SK-N-SH (cell line): ENCODE measurements around the gene MT1M. TPM values are rescaled to one million over a fixed set of nuclear protein-coding genes. Genes with fewer than 3 reads are reported as not detected.

Source experiments
- CTCF ChIA-PET: fragments of 300-600, 350-600 bp; formaldehyde crosslinking; extraction: SDS; loops from one replicate; lab custom pipeline; 2021; lab: Yijun Ruan, JAX
- POLR2A ChIA-PET: fragments of 350-600 bp; sonication (Branson Sonifier 250); formaldehyde crosslinking; extraction: SDS; loops from one replicate; lab custom pipeline; 2020; ENCODE audit warnings: antibody characterized with exemption, inconsistent platforms; lab: Yijun Ruan, JAX
- DNase-seq: peaks from one replicate; pipeline ENCODE4 v3.0.0; 2012
- H2AFZ ChIP-seq: fragments of 200-600 bp; sonication (generic); 2 replicates; pipeline ENCODE4 v1.8.1; 2016; ENCODE audit warnings: antibody characterized with exemption, mild to moderate bottlenecking, low read depth
- H3F3A ChIP-seq: fragments of 200-600 bp; sonication (generic); replicated peaks from 2 replicates; pipeline ENCODE3; 2016; ENCODE audit warnings: antibody characterized with exemption, mild to moderate bottlenecking; ENCODE audit not compliant: insufficient read depth
- H3K27ac ChIP-seq, 2 experiments: fragments of 200-500 bp in 1 of 2; fragments of 200-600 bp in 1 of 2; sonication (Bioruptor generic) in 1 of 2; sonication (generic), shearing (Covaris generic) in 1 of 2; 2 replicates each; pipeline versions ENCODE4 v1.5.1 to v1.6.1; 2014 to 2016; ENCODE audit warnings: low read depth in 2 of 2, inconsistent platforms in 1 of 2, low read length in 1 of 2, mild to moderate bottlenecking in 1 of 2, mixed read lengths in 1 of 2
- H3K27me3 ChIP-seq: fragments of 200-600 bp; sonication (generic), shearing (Covaris generic); 2 replicates; pipeline ENCODE4 v1.6.1; 2016; ENCODE audit warnings: mixed run types; ENCODE audit not compliant: insufficient read depth
- H3K36me3 ChIP-seq, 2 experiments: fragments of 200-500 bp in 1 of 2; fragments of 200-600 bp in 1 of 2; sonication (Bioruptor generic) in 1 of 2; sonication (generic) in 1 of 2; replicated peaks in 1 of 2; 2 replicates each; pipeline versions ENCODE3 to v1.5.1; 2014 to 2016; ENCODE audit warnings: low read length in 1 of 2, mild to moderate bottlenecking in 1 of 2; ENCODE audit not compliant: insufficient read depth in 2 of 2, control insufficient read depth in 1 of 2
- H3K4me1 ChIP-seq, 2 experiments: fragments of 200-500 bp in 1 of 2; fragments of 200-600 bp in 1 of 2; sonication (Bioruptor generic) in 1 of 2; sonication (generic), shearing (Covaris generic) in 1 of 2; 2 replicates each; pipeline versions ENCODE4 v1.5.1 to v1.6.1; 2014 to 2016; ENCODE audit warnings: low read depth in 1 of 2, low read length in 1 of 2, mixed run types in 1 of 2; ENCODE audit not compliant: insufficient read depth in 2 of 2, control insufficient read depth in 1 of 2
- H3K4me2 ChIP-seq: fragments of 200-600 bp; sonication (generic), shearing (Covaris generic); 2 replicates; pipeline ENCODE4 v1.6.1; 2017; ENCODE audit warnings: mixed run types
- H3K4me3 ChIP-seq, 2 experiments: fragments of 200-500 bp in 1 of 2; fragments of 200-600 bp in 1 of 2; sonication (Bioruptor generic) in 1 of 2; sonication (generic), shearing (Covaris generic) in 1 of 2; 2 replicates each; pipeline versions ENCODE4 v1.5.1 to v1.8.1; 2014 to 2016; ENCODE audit warnings: low read depth in 2 of 2, inconsistent platforms in 1 of 2, low read length in 1 of 2, mild to moderate bottlenecking in 1 of 2, mixed read lengths in 1 of 2, moderate library complexity in 1 of 2
- H3K79me2 ChIP-seq: fragments of 200-600 bp; sonication (generic); 2 replicates; pipeline ENCODE4 v1.8.1; 2017; ENCODE audit warnings: mild to moderate bottlenecking; ENCODE audit not compliant: insufficient read depth
- H3K9ac ChIP-seq: fragments of 200-600 bp; sonication (generic); 2 replicates; pipeline ENCODE4 v1.6.1; 2017; ENCODE audit warnings: mixed run types
- H3K9me2 ChIP-seq: fragments of 200-600 bp; sonication (generic); 2 replicates; pipeline ENCODE4 v1.6.1; 2017; ENCODE audit warnings: mixed run types
- H3K9me3 ChIP-seq: fragments of 200-600 bp; sonication (generic); 2 replicates; pipeline ENCODE4 v1.6.1; 2017; ENCODE audit warnings: mixed run types, mild to moderate bottlenecking, moderate library complexity
- H4K20me1 ChIP-seq: fragments of 200-600 bp; sonication (generic); 2 replicates; pipeline ENCODE4 v1.6.1; 2017; ENCODE audit warnings: mild to moderate bottlenecking, mixed run types; ENCODE audit not compliant: insufficient read depth
- CHD2 ChIP-seq: fragments of 150-350 bp; IDR thresholded peaks from 2 replicates; pipeline ENCODE4 v1.6.1; 2018; ENCODE audit warnings: low read length; ENCODE audit not compliant: partially characterized antibody
- ELF1 ChIP-seq: IDR thresholded peaks from 2 replicates; pipeline ENCODE4 v1.4.0; 2012
- EP300 ChIP-seq, 2 experiments: IDR thresholded peaks; 2 replicates each; pipeline versions ENCODE4 v1.4.0 to v1.6.1; 2012; ENCODE audit warnings: borderline replicate concordance in 1 of 2, low read depth in 1 of 2, low read length in 1 of 2
- EZH2phosphoT487 ChIP-seq: fragments of 200-600 bp; sonication (generic); IDR thresholded peaks from 2 replicates; pipeline ENCODE4 v1.6.1; 2017; ENCODE audit warnings: low read depth, mixed run types, mild to moderate bottlenecking, antibody characterized with exemption, moderate library complexity, borderline replicate concordance
- FOSL2 ChIP-seq: IDR thresholded peaks from 2 replicates; pipeline ENCODE4 v1.4.0; 2012; ENCODE audit warnings: low read depth, mild to moderate bottlenecking, moderate library complexity, borderline replicate concordance
- FOXJ3 ChIP-seq: sonication (generic); formaldehyde crosslinking; IDR thresholded peaks from 2 replicates; pipeline ENCODE4 v1.5.1; 2020; ENCODE audit warnings: mild to moderate bottlenecking, missing genetic modification reagents
- FOXM1 ChIP-seq: IDR thresholded peaks from 2 replicates; pipeline ENCODE4 v1.4.0; 2012; ENCODE audit warnings: low read depth, mild to moderate bottlenecking
- GABPA ChIP-seq: IDR thresholded peaks from 2 replicates; pipeline ENCODE4 v1.4.0; 2012; ENCODE audit warnings: low read depth, mild to moderate bottlenecking
- GATA2 ChIP-seq: sonication (generic); formaldehyde crosslinking; IDR thresholded peaks from 2 replicates; pipeline ENCODE4 v1.5.0; 2020; ENCODE audit warnings: mild to moderate bottlenecking, missing genetic modification reagents
- IRF3 ChIP-seq: fragments of 150-350 bp; IDR thresholded peaks from 2 replicates; pipeline ENCODE4 v1.6.1; 2016; ENCODE audit warnings: mild to moderate bottlenecking, low read depth, low read length
- JUND ChIP-seq: IDR thresholded peaks from 2 replicates; pipeline ENCODE4 v1.4.0; 2012
- NFIC ChIP-seq: IDR thresholded peaks from 2 replicates; pipeline ENCODE4 v1.4.0; 2012; ENCODE audit warnings: borderline replicate concordance
- NRF1 ChIP-seq: IDR thresholded peaks from 2 replicates; pipeline ENCODE4 v1.6.1; 2012; ENCODE audit warnings: low read depth, mild to moderate bottlenecking, low read length
- PBX3 ChIP-seq: IDR thresholded peaks from 2 replicates; pipeline ENCODE4; 2012
- RAD21 ChIP-seq: IDR thresholded peaks from 2 replicates; pipeline ENCODE4 v1.6.1; 2012; ENCODE audit warnings: mild to moderate bottlenecking, low read length
- RCOR1 ChIP-seq: fragments of 150-350 bp; IDR thresholded peaks from 2 replicates; pipeline ENCODE4 v1.6.1; 2017; ENCODE audit warnings: antibody characterized with exemption, low read length
- RFX5 ChIP-seq: IDR thresholded peaks from 2 replicates; pipeline ENCODE4 v1.6.1; 2012; ENCODE audit warnings: mild to moderate bottlenecking, improper control_type of control experiment, low read length
- RXRA ChIP-seq: IDR thresholded peaks from 2 replicates; pipeline ENCODE4 v1.4.0; 2012; ENCODE audit warnings: low read depth, mild to moderate bottlenecking, borderline replicate concordance
- SMC3 ChIP-seq: IDR thresholded peaks from 2 replicates; pipeline ENCODE4 v1.6.1; 2012; ENCODE audit warnings: low read depth, low read length, improper control_type of control experiment
- TAF1 ChIP-seq: IDR thresholded peaks from 2 replicates; pipeline ENCODE4 v1.6.1; 2012; ENCODE audit warnings: low read depth, mild to moderate bottlenecking, low read length, moderate library complexity, borderline replicate concordance
- TEAD4 ChIP-seq: IDR thresholded peaks from 2 replicates; pipeline ENCODE4 v1.4.0; 2012; ENCODE audit warnings: mild to moderate bottlenecking, borderline replicate concordance; ENCODE audit not compliant: insufficient read depth
- USF1 ChIP-seq: IDR thresholded peaks from 2 replicates; pipeline ENCODE4 v1.4.0; 2012; ENCODE audit warnings: low read depth, borderline replicate concordance
- USF2 ChIP-seq: fragments of 150-350 bp; IDR thresholded peaks from 2 replicates; pipeline ENCODE4 v1.6.1; 2017; ENCODE audit warnings: antibody characterized with exemption, low read length, low read depth, borderline replicate concordance
- WGBS: methylation state at CpG from one replicate; pipeline ENCODE4 v1.1.6; 2017; ENCODE audit warnings: low lambda C conversion rate; 5-methylcytosine and 5-hydroxymethylcytosine counted together
- polyA plus RNA-seq, 3 experiments: library from polyadenylated mRNA; depleted of rRNA; stranded (reverse); fragments of >200 nt; gene quantifications; 2 replicates each; pipeline ENCODE4 v1.2.3, GENCODE V29; 2012

The MT1M gene
- polyA plus RNA-seq, 1 of the 3 experiments (the other 2 are of a cell fraction) = 1.3 TPM

GRCh38 chr16:56606476-56607108 lies 25.9 kb upstream of the MT1M start (continued):
- TF ChIP-seq PBX3 = peak; percentile 55; the same call in 1 of the 2 replicates
- TF ChIP-seq TAF1 = no peak
- no peak for TF ChIP-seq SMC3
- TF ChIP-seq RAD21 = no peak
- no peak for TF ChIP-seq GATA2 (CRISPR knock-in tag)
- TF ChIP-seq FOSL2 = peak; percentile 24; the same call in 1 of the 2 replicates
- no peak for TF ChIP-seq NRF1
- TF ChIP-seq RXRA = no peak
- no peak for TF ChIP-seq FOXJ3 (CRISPR knock-in tag)
- no peak; the same call in none of the 2 replicates for TF ChIP-seq JUND
- TF ChIP-seq RCOR1 = no peak
- peak in 1 of 2 experiments; percentile 17; a peak in 1 of 4 replicates for TF ChIP-seq EP300 (IDR thresholded peaks at IDR 0.05; ENCODE audit: borderline replicate concordance in 1 of 2, low read depth in 1 of 2, low read length in 1 of 2)

GRCh38 chr16:56607109-56607618 lies 25.3 kb upstream of the MT1M start:
- CTCF ChIA-PET = interaction anchor here (1.2 to 8.2 kb wide), 2 partner anchors 44 to 95 kb away, joined by 3 to 138 read pairs; no protein-coding TSS in a partner anchor
- TF ChIP-seq FOXM1 (no peak), CHD2 (no peak), NFIC (peak; percentile 81), RXRA (peak; percentile 48; the same call in 1 of the 2 replicates), PBX3 (peak; percentile 22; the same call in 1 of the 2 replicates), USF1 (no peak), GATA2 (CRISPR knock-in tag) (no peak), RFX5 (no peak), SMC3 (no peak), RAD21 (no peak), USF2 (no peak), FOSL2 (peak; percentile 56; the same call in 1 of the 2 replicates), GABPA (peak; percentile 49), NRF1 (no peak), RCOR1 (no peak), TAF1 (peak; percentile 66; the same call in 1 of the 2 replicates), TEAD4 (peak; percentile 67; the same call in 1 of the 2 replicates), ELF1 (peak; percentile 59; the same call in 1 of the 2 replicates), EP300 (IDR thresholded peaks at IDR 0.05; ENCODE audit: borderline replicate concordance in 1 of 2, low read depth in 1 of 2, low read length in 1 of 2) (peak in 1 of 2 experiments; percentile 67; a peak in 1 of 4 replicates), EZH2phosphoT487 (no peak), IRF3 (no peak)

More at GRCh38 chr16:56607109-56607618, 25.3 kb upstream of the MT1M start:
- no peaks in the 10 kb centered on the region for H3K9me3 ChIP-seq
- H3K79me2 ChIP-seq = peaks cover 30% of the 10 kb centered on the region
- H3K9me2 ChIP-seq = no peaks in the 10 kb centered on the region
- no peaks in the 10 kb centered on the region; the same call in 1 of the 2 replicates for H4K20me1 ChIP-seq
- peaks cover 54% of the 10 kb centered on the region for H3F3A ChIP-seq
- peak overlapping the region; percentile 90 for H3K9ac ChIP-seq
- no peaks in the 10 kb centered on the region for H3K27me3 ChIP-seq
- WGBS = 24% methylated on average over 11 of the region's 14 CpGs
- peaks cover 35 to 46% of the 10 kb centered on the region in 2 experiments; a peak in 3 of 4 replicates for H3K4me1 ChIP-seq
- peak overlapping the region; percentile 88 for H3K4me2 ChIP-seq
- H2AFZ ChIP-seq = peak overlapping the region; percentile 43
- DNase-seq = no peak
- peak overlapping the region; percentile 86 to 96 for H3K27ac ChIP-seq
- POLR2A ChIA-PET = no interaction called here
- no peak overlapping the region for H3K4me3 ChIP-seq
- no peaks in the 10 kb centered on the region for H3K36me3 ChIP-seq
